ENCODE results near the gene RTKN.

The RTKN gene

GRCh38 chr2:74416778-74417177 is 25.0 kb downstream of the RTKN start:
- DNase-seq: no peak

GRCh38 chr2:74415762-74416395 is 25.9 kb downstream of the RTKN start:
- DNase-seq: no peak

- DNase-seq: no peak
These were observed 26.6 kb downstream of the RTKN start for GRCh38 chr2:74414881-74415761.

- DNase-seq: no peak
These were observed 27.3 kb downstream of the RTKN start for GRCh38 chr2:74414441-74414840.

GRCh38 chr2:74413001-74413698 is 28.6 kb downstream of the RTKN start:
- DNase-seq: no peak

- DNase-seq: no peak
These were observed 34.1 kb downstream of the RTKN start for GRCh38 chr2:74407682-74408081.

GRCh38 chr2:74406035-74406434 is 35.7 kb downstream of the RTKN start:
- no peak for DNase-seq

- no peak for DNase-seq
These were observed 39.8 kb downstream of the RTKN start for GRCh38 chr2:74401891-74402290.

GRCh38 chr2:74399785-74400184 is 42.0 kb downstream of the RTKN start:
- no peak for DNase-seq

- DNase-seq: no peak
These were observed 45.6 kb downstream of the RTKN start for GRCh38 chr2:74396149-74396548.

GRCh38 chr2:74393525-74393924 is 48.2 kb downstream of the RTKN start:
- no peak for DNase-seq

GRCh38 chr2:74392449-74392743 is 49.3 kb downstream of the RTKN start:
- no peak for DNase-seq

- peak; percentile 89 for DNase-seq
These were observed 49.9 kb downstream of the RTKN start for GRCh38 chr2:74391580-74392448.

GRCh38 chr2:74391209-74391579 is 50.5 kb downstream of the RTKN start:
- no peak for DNase-seq

GRCh38 chr2:74390606-74391005 is 51.1 kb downstream of the RTKN start:
- DNase-seq: no peak

- DNase-seq: no peak
These were observed 54.4 kb downstream of the RTKN start for GRCh38 chr2:74387346-74387745.

- DNase-seq: no peak
These were observed 56.3 kb downstream of the RTKN start for GRCh38 chr2:74385396-74385795.

GRCh38 chr2:74384051-74384450 is 57.7 kb downstream of the RTKN start:
- no peak for DNase-seq

GRCh38 chr2:74383254-74383653 is 58.5 kb downstream of the RTKN start:
- no peak for DNase-seq

- DNase-seq: no peak
These were observed 60.0 kb downstream of the RTKN start for GRCh38 chr2:74381751-74382150.

GRCh38 chr2:74379851-74380789 is 61.6 kb downstream of the RTKN start, which contains the start of gene DCTN1:
Gene DCTN1, minus strand, starts transcription at chr2:74380311. Its CDS starts 274 bp downstream, at chr2:74380037.
- DNase-seq: no peak

- no peak for DNase-seq
These were observed 63.7 kb downstream of the RTKN start for GRCh38 chr2:74378007-74378406.
